Trophoblast cell (in vitro differentiated cells and primary cell): Measurements from ENCODE around the gene CHAT.
"Not testable (repeated sequence)": the region's sequence is repeated elsewhere in the genome, so short reads cannot be mapped to it uniquely, and the experiment has no call there.

ENCODE experiments used
- DNase-seq, 2 donors: peaks; one replicate each; pipeline ENCODE4 v3.0.0-alpha.2; 2016
- H2AFZ ChIP-seq: 2 replicates; pipeline ENCODE4 v1.6.1; 2013; ENCODE audit warnings: low read length, moderate library complexity, mild to moderate bottlenecking; ENCODE audit not compliant: insufficient read depth, poor library complexity
- H2AK5ac ChIP-seq: 2 replicates; pipeline ENCODE4 v1.6.1; 2013; ENCODE audit warnings: mild to moderate bottlenecking, low read length
- H2BK120ac ChIP-seq: 2 replicates; pipeline ENCODE4 v1.6.1; 2013; ENCODE audit warnings: low read length, mild to moderate bottlenecking, moderate library complexity; ENCODE audit not compliant: insufficient read depth, poor library complexity
- H2BK12ac ChIP-seq: 2 replicates; pipeline ENCODE4 v1.6.1; 2013; ENCODE audit warnings: mild to moderate bottlenecking, low read length, moderate library complexity
- H2BK5ac ChIP-seq: 2 replicates; pipeline ENCODE4 v1.6.1; 2013; ENCODE audit warnings: low read length, low read depth, moderate library complexity, mild to moderate bottlenecking; ENCODE audit not compliant: poor library complexity
- H3K14ac ChIP-seq: 2 replicates; pipeline ENCODE4 v1.6.1; 2013; ENCODE audit warnings: mild to moderate bottlenecking, low read length
- H3K18ac ChIP-seq: 2 replicates; pipeline ENCODE4 v1.6.1; 2013; ENCODE audit warnings: mild to moderate bottlenecking, low read length
- H3K23ac ChIP-seq: 2 replicates; pipeline ENCODE4 v1.6.1; 2013; ENCODE audit warnings: low read length
- H3K27ac ChIP-seq: 2 replicates; pipeline ENCODE4 v1.5.1; 2013; ENCODE audit warnings: low read depth, mild to moderate bottlenecking, inconsistent platforms, low read length, moderate library complexity
- H3K27me3 ChIP-seq: 2 replicates; pipeline ENCODE4 v1.6.1; 2013; ENCODE audit warnings: inconsistent platforms, mild to moderate bottlenecking, low read length, moderate library complexity; ENCODE audit not compliant: insufficient read depth
- H3K36me3 ChIP-seq, 2 experiments: 1 replicate in 1 of 2; 2 replicates in 1 of 2; pipeline ENCODE4 v1.6.1; 2013; ENCODE audit warnings: low read length in 2 of 2, mild to moderate bottlenecking in 2 of 2, moderate library complexity in 1 of 2; ENCODE audit not compliant: insufficient read depth in 2 of 2, control insufficient read depth in 1 of 2
- H3K4ac ChIP-seq: 2 replicates; pipeline ENCODE4 v1.6.1; 2013; ENCODE audit warnings: low read depth, mild to moderate bottlenecking, low read length, moderate library complexity
- H3K4me1 ChIP-seq, 2 experiments: 1 replicate in 1 of 2; 2 replicates in 1 of 2; pipeline ENCODE4 v1.6.1; 2013; ENCODE audit warnings: low read length in 2 of 2, mild to moderate bottlenecking in 2 of 2, moderate library complexity in 1 of 2; ENCODE audit not compliant: insufficient read depth in 2 of 2, control insufficient read depth in 1 of 2
- H3K4me2 ChIP-seq: 2 replicates; pipeline ENCODE4 v1.6.1; 2013; ENCODE audit warnings: inconsistent platforms, mild to moderate bottlenecking, low read length, moderate library complexity
- H3K4me3 ChIP-seq: 2 replicates; pipeline ENCODE4 v1.5.1; 2013; ENCODE audit warnings: mild to moderate bottlenecking, low read depth, low read length, inconsistent platforms
- H3K79me1 ChIP-seq: one replicate; pipeline ENCODE4 v1.6.1; 2013; ENCODE audit warnings: low read length
- H3K79me2 ChIP-seq: 2 replicates; pipeline ENCODE4 v1.6.1; 2013; ENCODE audit warnings: low read length, mild to moderate bottlenecking; ENCODE audit not compliant: control insufficient read depth, insufficient read depth, poor library complexity
- H3K9ac ChIP-seq: 2 replicates; pipeline ENCODE4 v1.6.1; 2013; ENCODE audit warnings: mild to moderate bottlenecking, low read length
- H3K9me3 ChIP-seq: 2 replicates; pipeline ENCODE4 v1.6.1; 2013; ENCODE audit warnings: low read depth, mild to moderate bottlenecking, control low read depth, inconsistent platforms, low read length; ENCODE audit not compliant: insufficient read depth
- H4K12ac ChIP-seq: 2 replicates; pipeline ENCODE4 v1.6.1; 2013; ENCODE audit warnings: low read depth, mild to moderate bottlenecking, low read length, moderate library complexity
- H4K8ac ChIP-seq: 2 replicates; pipeline ENCODE4 v1.6.1; 2013; ENCODE audit warnings: low read depth, mild to moderate bottlenecking, low read length, moderate library complexity
- H4K91ac ChIP-seq: one replicate; pipeline ENCODE4 v1.6.1; 2013; ENCODE audit warnings: low read depth, mild to moderate bottlenecking, low read length, moderate library complexity
- WGBS: extraction: QIAGEN DNeasy Blood & Tissue Kit; methylation state at CpG from one replicate; pipeline ENCODE4 v1.1.7; 2013; ENCODE audit warnings: missing lambda C conversion rate; ENCODE audit not compliant: insufficient read length, insufficient coverage; ENCODE audit errors: extremely low coverage; 5-methylcytosine and 5-hydroxymethylcytosine counted together

CHAT gene

GRCh38 chr10:49668684-49669083, 54.8 kb downstream of the CHAT start:
- no peak overlapping the region for H3K18ac ChIP-seq
- WGBS: no CpG with 5 or more reads among the region's 6 CpGs

GRCh38 chr10:49678827-49679479, 65.1 kb downstream of the CHAT start:
- Histone ChIP-seq H3K79me2 (no peaks in the 10 kb centered on the region), H3K79me1 (no peaks in the 10 kb centered on the region), H2BK120ac (no peak overlapping the region), H3K27me3 (peaks cover 4% of the 10 kb centered on the region), H3K14ac (no peak overlapping the region), H3K4me3 (no peak overlapping the region), H2AK5ac (no peak overlapping the region), H3K18ac (no peak overlapping the region), H3K36me3 (no peaks in the 10 kb centered on the region), H3K4ac (no peak overlapping the region), H4K8ac (no peak overlapping the region), H3K23ac (no peak overlapping the region), H3K27ac (no peak overlapping the region), H4K12ac (no peak overlapping the region), H2BK5ac (no peak overlapping the region), H2AFZ (no peak overlapping the region), H3K4me2 (peak overlapping the region; percentile 51), H3K9me3 (peaks cover 5% of the 10 kb centered on the region), H4K91ac (no peak overlapping the region), H3K4me1 (no peaks in the 10 kb centered on the region), H3K9ac (no peak overlapping the region), H2BK12ac (no peak overlapping the region)
- DNase-seq: no peak
- WGBS: no CpG with 5 or more reads among the region's 19 CpGs

More at GRCh38 chr10:49668684-49669083, 54.8 kb downstream of the CHAT start:
- Histone ChIP-seq H4K91ac (no peak overlapping the region), H2BK120ac (no peak overlapping the region), H3K36me3 (no peaks in the 10 kb centered on the region), H3K14ac (no peak overlapping the region), H3K9me3 (no peaks in the 10 kb centered on the region), H3K9ac (no peak overlapping the region), H2AK5ac (no peak overlapping the region), H3K27me3 (no peaks in the 10 kb centered on the region), H3K23ac (no peak overlapping the region), H3K4me3 (no peak overlapping the region), H3K4ac (no peak overlapping the region), H2BK5ac (no peak overlapping the region), H3K27ac (no peak overlapping the region), H2BK12ac (no peak overlapping the region), H3K4me1 (no peaks in the 10 kb centered on the region), H3K79me1 (no peaks in the 10 kb centered on the region), H3K79me2 (no peaks in the 10 kb centered on the region), H4K12ac (no peak overlapping the region), H4K8ac (no peak overlapping the region), H2AFZ (no peak overlapping the region), H3K4me2 (no peak overlapping the region)
- DNase-seq: no peak

DNA sequence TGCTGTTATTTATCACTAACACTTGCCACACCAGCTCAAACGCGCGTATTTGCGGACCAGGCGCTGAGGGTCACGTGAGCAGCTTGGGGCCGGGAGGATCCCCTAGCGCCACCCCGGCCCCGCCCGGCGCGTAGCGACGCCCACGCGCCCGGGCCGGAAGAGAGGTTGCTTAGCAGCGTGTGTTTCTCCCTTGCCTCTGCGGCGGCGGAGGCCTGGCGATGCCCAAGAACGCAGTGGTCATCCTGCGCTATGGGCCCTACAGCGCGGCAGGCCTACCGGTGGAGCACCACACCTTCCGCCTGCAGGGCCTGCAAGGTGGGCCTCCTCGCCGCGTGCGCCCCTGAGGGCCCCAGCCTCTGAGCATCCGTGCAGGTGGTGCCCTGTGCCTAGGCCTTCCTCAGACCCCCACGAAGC, 65.7 kb downstream of the CHAT start, which contains the start of gene C10orf53:
Gene C10orf53, plus strand, starts transcription at position 172 of the 414 bp plus-strand sequence. Its CDS starts 47 bp downstream, at position 219.
- no peak within 1 kb of the TSS for H3K27ac ChIP-seq
- H3K79me2 ChIP-seq: no peaks in the 10 kb centered on the region
- H3K27me3 ChIP-seq: peaks cover 4% of the 10 kb centered on the region
- H2BK5ac ChIP-seq: no peak within 1 kb of the TSS
- no peak within 1 kb of the TSS for H2AK5ac ChIP-seq
- WGBS: no CpG with 5 or more reads among the region's 36 CpGs
- H2BK12ac ChIP-seq: no peak within 1 kb of the TSS
- H3K14ac ChIP-seq: no peak within 1 kb of the TSS
- no peaks in the 10 kb centered on the region for H3K79me1 ChIP-seq
- H3K9me3 ChIP-seq: peaks cover 5% of the 10 kb centered on the region
- peak within 1 kb of the TSS; percentile 51 for H3K4me2 ChIP-seq
- H3K4me1 ChIP-seq: no peaks in the 10 kb centered on the region
- no peak within 1 kb of the TSS for H2BK120ac ChIP-seq
- H4K8ac ChIP-seq: no peak within 1 kb of the TSS
- H3K4me3 ChIP-seq: no peak within 1 kb of the TSS
- no peaks in the 10 kb centered on the region for H3K36me3 ChIP-seq
- no peak within 1 kb of the TSS for H4K91ac ChIP-seq
- no peak within 1 kb of the TSS for H3K4ac ChIP-seq
- H4K12ac ChIP-seq: no peak within 1 kb of the TSS
- H2AFZ ChIP-seq: no peak within 1 kb of the TSS
- DNase-seq: no peak
- H3K18ac ChIP-seq: no peak within 1 kb of the TSS
- no peak within 1 kb of the TSS for H3K23ac ChIP-seq
- no peak within 1 kb of the TSS for H3K9ac ChIP-seq

DNA sequence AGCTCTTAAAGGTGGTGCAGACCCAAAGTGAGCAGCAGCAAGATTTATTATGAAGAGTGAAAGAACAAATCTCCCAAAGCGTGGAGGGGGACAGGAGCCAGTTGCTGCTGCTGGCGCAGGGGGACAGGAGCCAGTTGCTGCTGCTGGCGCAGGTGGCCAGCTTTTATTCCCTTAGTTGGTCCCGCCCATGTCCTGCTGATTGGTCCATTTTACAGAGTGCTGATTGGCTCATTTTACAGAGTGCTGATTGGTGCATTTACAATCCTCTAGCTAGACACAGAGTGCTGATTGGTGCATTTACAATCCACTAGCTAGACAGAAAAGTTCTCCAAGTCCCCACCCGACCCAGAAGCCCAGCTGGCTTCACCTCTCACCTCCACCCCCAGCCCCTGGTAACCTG, 68.6 kb downstream of the CHAT start:
- WGBS: no CpG with 5 or more reads among the region's 5 CpGs
- H3K9me3 ChIP-seq, H4K12ac ChIP-seq, H3K23ac ChIP-seq, H3K36me3 ChIP-seq, H3K4me2 ChIP-seq, H3K18ac ChIP-seq, H3K79me1 ChIP-seq, H3K4me3 ChIP-seq, H2BK12ac ChIP-seq, DNase-seq, H3K9ac ChIP-seq, H4K91ac ChIP-seq, H3K14ac ChIP-seq, H3K4me1 ChIP-seq, H3K4ac ChIP-seq, H2AK5ac ChIP-seq, H3K27ac ChIP-seq, H2BK5ac ChIP-seq, H2BK120ac ChIP-seq, H3K27me3 ChIP-seq, H3K79me2 ChIP-seq, H4K8ac ChIP-seq, H2AFZ ChIP-seq: not testable (repeated sequence)
